ENCODE data around the gene CSPG4. TPM values are rescaled to one million over a fixed set of nuclear protein-coding genes. Genes with fewer than 3 reads are reported as not detected.
A peak's percentile ranks its signal among the peaks of the same experiment; 100 is the strongest.
"Not testable (repeated sequence)": the region's sequence is repeated elsewhere in the genome, so short reads cannot be mapped to it uniquely, and the experiment has no call there.

The CSPG4 gene
- total RNA-seq, 1 donor from 2014 or later, result 9.1 TPM

DNA sequence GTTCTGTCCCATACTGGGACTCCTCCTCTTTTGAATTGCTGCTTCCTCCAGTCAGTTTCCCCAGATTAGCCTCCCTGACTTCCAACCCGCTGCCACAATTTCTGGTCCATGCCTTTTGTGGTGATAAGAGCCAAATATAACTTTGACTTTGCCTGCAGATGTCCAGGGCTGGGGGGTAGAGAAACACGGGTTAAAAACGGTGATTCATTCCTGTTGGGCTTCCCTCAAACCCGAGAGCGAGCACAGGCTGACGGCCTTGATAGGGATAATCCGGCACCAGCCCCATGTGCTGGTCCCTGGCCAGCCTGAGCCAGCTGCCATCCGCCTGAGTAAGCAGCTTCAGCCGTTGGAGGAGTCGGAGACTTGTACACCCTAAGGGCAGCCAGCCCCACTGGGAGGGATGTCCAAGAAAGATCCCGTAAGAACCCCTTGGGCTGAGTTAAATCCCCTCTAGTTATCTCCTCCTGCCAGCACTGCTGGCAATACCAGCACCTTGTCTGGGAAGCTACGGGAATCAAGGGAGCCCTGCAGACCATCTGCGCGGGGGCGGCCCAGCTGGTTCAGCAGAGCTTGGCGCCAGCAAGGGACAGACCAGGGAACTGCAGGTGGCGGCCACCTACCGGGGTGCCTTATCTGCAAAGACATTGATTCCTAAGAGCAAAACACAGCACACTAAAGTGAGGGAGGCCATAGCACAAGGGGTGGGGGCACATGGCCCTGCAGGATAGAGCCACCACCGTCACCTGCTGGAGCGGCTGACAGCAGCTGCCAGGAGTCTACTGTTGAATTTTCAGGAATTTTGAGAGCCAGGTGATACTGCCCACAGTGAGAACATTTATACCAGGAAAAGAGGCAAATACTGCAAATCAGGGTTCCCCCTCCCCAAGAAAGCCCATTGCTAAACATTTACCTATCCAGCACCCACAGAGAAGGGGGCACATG, 18.1 kb downstream of the CSPG4 start:
- Histone ChIP-seq H3K4me3 (peak overlapping the region; percentile 17), H3K36me3 (no peaks in the 10 kb centered on the region), H3K9me3 (replicated peaks) (no peaks in the 10 kb centered on the region), H3K27me3 (ENCODE audit: low read depth) (peaks cover 7% of the 10 kb centered on the region), H3K4me1 (peaks cover 61% of the 10 kb centered on the region), H3K27ac (replicated peaks) (peak overlapping the region; percentile 71)
- TF ChIP-seq, protein P1, sequence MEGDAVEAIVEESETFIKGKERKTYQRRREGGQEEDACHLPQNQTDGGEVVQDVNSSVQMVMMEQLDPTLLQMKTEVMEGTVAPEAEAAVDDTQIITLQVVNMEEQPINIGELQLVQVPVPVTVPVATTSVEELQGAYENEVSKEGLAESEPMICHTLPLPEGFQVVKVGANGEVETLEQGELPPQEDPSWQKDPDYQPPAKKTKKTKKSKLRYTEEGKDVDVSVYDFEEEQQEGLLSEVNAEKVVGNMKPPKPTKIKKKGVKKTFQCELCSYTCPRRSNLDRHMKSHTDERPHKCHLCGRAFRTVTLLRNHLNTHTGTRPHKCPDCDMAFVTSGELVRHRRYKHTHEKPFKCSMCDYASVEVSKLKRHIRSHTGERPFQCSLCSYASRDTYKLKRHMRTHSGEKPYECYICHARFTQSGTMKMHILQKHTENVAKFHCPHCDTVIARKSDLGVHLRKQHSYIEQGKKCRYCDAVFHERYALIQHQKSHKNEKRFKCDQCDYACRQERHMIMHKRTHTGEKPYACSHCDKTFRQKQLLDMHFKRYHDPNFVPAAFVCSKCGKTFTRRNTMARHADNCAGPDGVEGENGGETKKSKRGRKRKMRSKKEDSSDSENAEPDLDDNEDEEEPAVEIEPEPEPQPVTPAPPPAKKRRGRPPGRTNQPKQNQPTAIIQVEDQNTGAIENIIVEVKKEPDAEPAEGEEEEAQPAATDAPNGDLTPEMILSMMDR (IDR thresholded peaks at IDR 0.05; ENCODE audit: borderline replicate concordance), result peak; percentile 42
- intact Hi-C loops (cut with micrococcal nuclease), result no loop called here
- DNase-seq, result peak; percentile 76

DNA sequence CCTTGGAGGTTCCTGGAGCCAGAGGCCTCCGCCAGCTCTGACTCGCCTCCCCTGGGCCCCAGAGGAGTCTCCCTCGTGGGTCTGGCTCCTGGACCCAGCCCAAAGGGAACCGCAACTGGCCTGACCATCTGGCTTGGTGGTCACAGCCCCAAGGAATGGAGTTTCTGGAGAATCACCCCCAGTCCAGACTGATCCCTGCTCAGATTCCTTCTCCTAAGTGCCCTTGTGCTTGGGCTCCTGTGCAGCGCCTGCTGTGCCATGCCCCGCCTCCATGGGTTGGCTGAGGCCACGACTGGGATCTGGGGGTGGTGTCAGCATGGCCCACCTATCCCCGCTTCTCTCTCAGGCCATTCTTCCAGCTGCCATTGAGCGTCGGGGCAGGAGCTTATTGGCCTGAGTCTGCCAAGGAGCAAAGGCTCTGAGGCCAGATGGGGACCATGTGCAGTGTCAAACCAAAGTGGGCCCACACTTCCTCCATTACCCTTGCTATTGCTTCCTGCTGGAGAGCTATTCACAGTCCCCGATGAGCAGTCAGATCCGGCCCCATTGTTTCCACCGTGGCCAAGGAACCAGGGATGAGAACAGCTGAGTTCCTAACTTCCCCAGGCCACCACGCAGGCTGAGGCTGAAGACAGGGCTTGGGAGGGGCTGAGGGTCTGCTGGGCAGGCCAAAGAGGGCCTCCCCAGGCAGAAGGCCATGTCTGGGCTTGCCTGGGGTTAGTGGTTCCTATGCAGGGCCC, 19.0 kb downstream of the CSPG4 start:
- peak overlapping the region; percentile 71 for H3K27ac ChIP-seq (replicated peaks)
- peaks cover 7% of the 10 kb centered on the region for H3K27me3 ChIP-seq (ENCODE audit: low read depth)
- H3K4me1 ChIP-seq, result peaks cover 54% of the 10 kb centered on the region
- H3K4me3 ChIP-seq, result no peak overlapping the region
- peaks cover 1% of the 10 kb centered on the region for H3K36me3 ChIP-seq
- no peaks in the 10 kb centered on the region for H3K9me3 ChIP-seq (replicated peaks)
- TF ChIP-seq, protein P1 (IDR thresholded peaks at IDR 0.05; ENCODE audit: borderline replicate concordance), result no peak
- no peak for DNase-seq
- intact Hi-C loops (cut with micrococcal nuclease), result no loop called here

DNA sequence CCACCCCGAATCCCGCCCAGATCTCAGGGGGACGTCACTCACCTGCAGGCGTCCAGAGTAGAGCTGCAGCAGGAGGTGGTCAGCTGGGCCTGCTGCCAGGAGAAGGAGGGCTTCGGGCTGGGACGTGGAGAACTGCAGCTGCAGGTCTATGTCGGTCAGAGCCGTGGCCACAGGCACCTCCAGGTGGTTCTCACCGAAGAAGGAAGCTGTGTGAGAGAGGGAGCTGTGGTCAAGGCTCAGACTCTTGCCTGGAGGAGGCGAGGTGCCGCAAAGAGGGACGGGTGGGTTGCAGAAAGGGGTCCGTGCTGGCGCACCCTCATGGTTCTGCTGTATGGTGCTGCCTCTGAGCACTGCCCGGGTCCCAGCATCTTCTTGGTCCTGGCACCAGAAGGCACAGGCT, 19.6 kb downstream of the CSPG4 start:
- H3K4me3 ChIP-seq; H3K27me3 ChIP-seq (ENCODE audit: low read depth); H3K36me3 ChIP-seq; intact Hi-C loops (cut with micrococcal nuclease); DNase-seq; H3K9me3 ChIP-seq (replicated peaks); H3K27ac ChIP-seq (replicated peaks): not testable (repeated sequence)
- H3K4me1 ChIP-seq, result peaks cover 48% of the 10 kb centered on the region

DNA sequence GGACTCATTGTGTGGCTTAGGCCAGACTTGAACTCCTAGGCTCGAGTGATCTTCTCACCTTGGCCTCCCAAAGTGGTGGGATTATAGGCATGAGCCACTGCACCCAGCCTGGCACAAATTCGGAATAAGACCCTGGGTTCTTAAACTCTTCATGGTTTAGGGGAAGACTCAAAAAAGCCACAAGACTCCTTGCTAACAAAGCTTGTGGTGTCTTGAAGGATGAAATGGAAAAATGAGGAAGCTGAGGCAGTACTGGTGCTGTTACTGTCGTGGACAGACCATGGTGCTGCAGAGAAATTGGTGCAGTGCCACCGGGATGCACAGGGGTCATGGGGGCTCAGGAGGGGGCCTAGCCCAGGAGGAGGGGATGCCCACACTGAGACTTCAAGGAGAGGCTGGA, 20.3 kb downstream of the CSPG4 start:
- H3K27me3 ChIP-seq (ENCODE audit: low read depth); H3K36me3 ChIP-seq; H3K4me3 ChIP-seq; DNase-seq; H3K9me3 ChIP-seq (replicated peaks); intact Hi-C loops (cut with micrococcal nuclease); H3K27ac ChIP-seq (replicated peaks): not testable (repeated sequence)
- peaks cover 41% of the 10 kb centered on the region for H3K4me1 ChIP-seq

DNA sequence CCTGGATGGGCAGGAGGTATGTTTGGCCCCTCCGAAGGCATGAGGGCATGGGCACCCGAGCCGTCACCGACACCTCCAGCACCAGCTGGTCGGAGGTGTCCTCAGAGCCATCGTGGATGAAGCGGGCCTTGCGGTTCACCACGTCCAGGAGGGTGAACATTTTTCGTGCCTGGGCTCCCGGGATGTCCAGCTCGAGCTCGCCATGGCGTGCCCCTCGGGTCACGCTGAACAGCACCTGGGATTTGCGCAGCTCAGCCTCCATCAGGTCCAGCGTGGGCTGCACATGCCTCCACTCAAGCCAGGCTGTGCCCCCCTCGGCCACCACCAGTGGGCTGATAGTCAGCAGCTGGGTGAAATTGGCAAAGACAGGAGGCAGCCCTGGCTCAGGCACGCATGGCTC, 23.2 kb downstream of the CSPG4 start:
- H3K36me3 ChIP-seq; H3K9me3 ChIP-seq (replicated peaks); H3K4me3 ChIP-seq; H3K27me3 ChIP-seq (ENCODE audit: low read depth); DNase-seq; H3K27ac ChIP-seq (replicated peaks): not testable (repeated sequence)
- intact Hi-C loops (cut with micrococcal nuclease), result loop anchor here (10.0 kb wide), 1 partner anchor 115 kb away; no protein-coding TSS in a partner anchor
- peaks cover 13% of the 10 kb centered on the region for H3K4me1 ChIP-seq

DNA sequence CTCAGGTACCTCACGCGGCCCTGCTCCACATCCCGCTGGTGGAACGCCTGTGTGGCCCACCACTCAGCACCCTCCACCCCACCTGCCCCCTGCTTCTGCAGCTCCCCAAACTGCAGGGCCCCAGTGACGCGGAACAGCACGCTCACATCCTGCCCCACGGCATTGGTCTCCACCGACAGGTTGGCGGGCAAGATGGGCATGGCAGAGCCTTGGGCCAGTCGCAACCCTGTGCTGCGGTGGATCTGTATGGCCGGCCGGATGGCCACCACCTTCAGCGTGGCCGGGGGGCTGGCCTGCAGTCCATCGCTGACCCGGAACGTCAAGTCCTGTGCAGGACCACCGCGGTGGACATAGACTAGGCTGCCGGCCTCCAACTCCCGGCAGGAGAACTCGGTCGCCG, 23.8 kb downstream of the CSPG4 start:
- no peak for DNase-seq
- TF ChIP-seq, protein P1 (IDR thresholded peaks at IDR 0.05; ENCODE audit: borderline replicate concordance), result no peak
- no peaks in the 10 kb centered on the region for H3K9me3 ChIP-seq (replicated peaks)
- H3K36me3 ChIP-seq, result peaks cover 5% of the 10 kb centered on the region
- intact Hi-C loops (cut with micrococcal nuclease), result loop anchor here (10.0 kb wide), 1 partner anchor 116 kb away; no protein-coding TSS in a partner anchor
- no peaks in the 10 kb centered on the region for H3K27me3 ChIP-seq (ENCODE audit: low read depth)
- no peak overlapping the region for H3K4me3 ChIP-seq
- H3K4me1 ChIP-seq, result peaks cover 12% of the 10 kb centered on the region
- H3K27ac ChIP-seq (replicated peaks), result no peak overlapping the region

DNA sequence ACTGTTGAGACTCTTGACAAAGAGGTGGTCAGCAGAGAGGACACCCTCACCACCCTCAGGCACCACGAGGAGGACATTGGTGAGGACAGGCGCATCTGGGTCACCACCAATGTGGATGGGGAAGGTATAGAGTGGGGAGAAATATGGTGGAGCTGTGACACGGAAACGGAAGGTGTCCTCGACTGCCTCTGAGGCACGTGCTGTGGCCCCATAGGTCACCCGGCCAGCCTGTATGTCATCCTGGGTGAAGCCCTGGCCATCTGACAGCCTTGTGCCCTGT, 24.4 kb downstream of the CSPG4 start:
- Histone ChIP-seq H3K4me3 (no peak overlapping the region), H3K4me1 (peaks cover 12% of the 10 kb centered on the region), H3K36me3 (peaks cover 5% of the 10 kb centered on the region), H3K27me3 (ENCODE audit: low read depth) (no peaks in the 10 kb centered on the region), H3K9me3 (replicated peaks) (no peaks in the 10 kb centered on the region), H3K27ac (replicated peaks) (no peak overlapping the region)
- DNase-seq, result no peak
- intact Hi-C loops (cut with micrococcal nuclease), result loop anchor here (10.0 kb wide), 1 partner anchor 117 kb away; no protein-coding TSS in a partner anchor
- TF ChIP-seq, protein P1 (IDR thresholded peaks at IDR 0.05; ENCODE audit: borderline replicate concordance), result no peak
